Liver (tissue), 3 donors: Measurements from ENCODE around the gene SLCO4A1.

Experiments
- REST ChIP-seq: IDR thresholded peaks from 2 replicates; pipeline ENCODE4 v1.6.1; 2016; ENCODE audit warnings: antibody characterized with exemption, mild to moderate bottlenecking
- SP1 ChIP-seq: IDR thresholded peaks from 2 replicates; pipeline ENCODE4 v1.6.1; 2018; ENCODE audit warnings: antibody characterized with exemption, mild to moderate bottlenecking
- TF ChIP-seq, protein P1 (sequence below): fragments of 150-350 bp; IDR thresholded peaks from 2 replicates; pipeline ENCODE4 v1.5.1; 2017; ENCODE audit warnings: improper control_type of control experiment, low read depth, low read length; ENCODE audit not compliant: missing input control
- donor health status: healthy.
- donor health status: healthy.

DNA sequence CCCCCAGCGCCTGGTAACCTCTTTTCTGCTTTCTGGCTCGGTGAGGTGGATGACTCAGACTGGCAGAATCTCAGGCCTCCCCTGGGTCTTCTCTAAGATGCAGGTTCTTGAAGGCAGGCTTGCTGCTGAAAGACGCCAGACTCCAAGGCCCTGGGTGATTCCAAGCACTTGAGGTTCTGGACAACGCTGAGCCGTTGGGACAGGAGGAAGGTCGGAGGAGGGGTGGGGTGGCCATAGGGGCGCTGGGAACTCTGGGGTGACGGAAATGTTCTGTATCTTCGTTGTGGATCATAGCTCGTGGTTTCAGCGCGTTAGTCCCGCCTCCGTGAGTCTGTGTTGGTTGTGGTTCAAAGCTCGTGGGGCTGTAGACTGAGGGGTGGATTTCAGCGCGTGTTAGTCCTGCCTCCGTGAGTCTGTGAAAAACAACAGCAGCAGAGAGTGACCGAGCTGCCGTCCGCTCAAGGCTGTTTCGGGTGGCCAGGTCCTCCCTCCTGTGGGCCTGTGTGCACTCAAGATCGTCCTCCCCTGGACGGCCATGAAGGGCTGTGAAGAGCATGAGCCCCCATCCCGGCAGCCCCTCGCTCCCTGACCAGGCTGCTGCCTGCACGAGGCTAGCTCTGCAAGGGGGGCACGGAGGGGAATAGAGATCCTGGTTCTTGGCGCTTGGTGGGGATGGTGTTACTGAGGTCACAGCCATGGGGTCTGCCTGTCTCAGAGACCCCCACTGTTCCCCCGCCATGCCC is 74.1 kb downstream of the SLCO4A1 start:
- TF ChIP-seq SP1 (no peak), REST (no peak)
- TF ChIP-seq, protein P1, sequence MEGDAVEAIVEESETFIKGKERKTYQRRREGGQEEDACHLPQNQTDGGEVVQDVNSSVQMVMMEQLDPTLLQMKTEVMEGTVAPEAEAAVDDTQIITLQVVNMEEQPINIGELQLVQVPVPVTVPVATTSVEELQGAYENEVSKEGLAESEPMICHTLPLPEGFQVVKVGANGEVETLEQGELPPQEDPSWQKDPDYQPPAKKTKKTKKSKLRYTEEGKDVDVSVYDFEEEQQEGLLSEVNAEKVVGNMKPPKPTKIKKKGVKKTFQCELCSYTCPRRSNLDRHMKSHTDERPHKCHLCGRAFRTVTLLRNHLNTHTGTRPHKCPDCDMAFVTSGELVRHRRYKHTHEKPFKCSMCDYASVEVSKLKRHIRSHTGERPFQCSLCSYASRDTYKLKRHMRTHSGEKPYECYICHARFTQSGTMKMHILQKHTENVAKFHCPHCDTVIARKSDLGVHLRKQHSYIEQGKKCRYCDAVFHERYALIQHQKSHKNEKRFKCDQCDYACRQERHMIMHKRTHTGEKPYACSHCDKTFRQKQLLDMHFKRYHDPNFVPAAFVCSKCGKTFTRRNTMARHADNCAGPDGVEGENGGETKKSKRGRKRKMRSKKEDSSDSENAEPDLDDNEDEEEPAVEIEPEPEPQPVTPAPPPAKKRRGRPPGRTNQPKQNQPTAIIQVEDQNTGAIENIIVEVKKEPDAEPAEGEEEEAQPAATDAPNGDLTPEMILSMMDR: no peak
